ENCODE measurements around the gene C19orf67.
A peak's percentile ranks its signal among the peaks of the same experiment; 100 is the strongest.

Gene C19orf67

DNA sequence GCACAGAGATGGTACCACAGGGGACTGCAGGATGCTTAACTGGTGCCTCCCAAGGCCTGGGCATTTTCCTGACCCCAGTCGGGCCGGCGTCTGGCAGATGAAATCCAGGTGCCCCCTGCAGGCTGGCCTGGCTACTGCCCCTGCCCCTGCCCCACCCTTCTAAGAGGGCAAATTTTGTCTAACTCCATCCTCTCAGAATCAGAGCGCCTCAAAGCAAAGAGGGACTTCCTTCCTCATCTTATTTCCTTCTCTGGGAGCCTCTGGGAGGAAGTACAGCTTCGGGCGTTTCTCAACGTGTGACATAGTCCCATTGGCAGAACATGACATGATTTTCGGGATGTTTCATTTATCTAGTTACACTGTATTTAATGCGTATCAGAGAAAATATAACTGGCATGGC lies 29.3 kb upstream of the C19orf67 start:
- TF ChIP-seq POLR2A (IDR thresholded peaks at IDR 0.05; ENCODE audit: low read length) (no peak), GATA1 (IDR thresholded peaks at IDR 0.05; ENCODE audit: low read depth, low read length) (no peak)
- DNase-seq = peak; percentile 61 to 71

DNA sequence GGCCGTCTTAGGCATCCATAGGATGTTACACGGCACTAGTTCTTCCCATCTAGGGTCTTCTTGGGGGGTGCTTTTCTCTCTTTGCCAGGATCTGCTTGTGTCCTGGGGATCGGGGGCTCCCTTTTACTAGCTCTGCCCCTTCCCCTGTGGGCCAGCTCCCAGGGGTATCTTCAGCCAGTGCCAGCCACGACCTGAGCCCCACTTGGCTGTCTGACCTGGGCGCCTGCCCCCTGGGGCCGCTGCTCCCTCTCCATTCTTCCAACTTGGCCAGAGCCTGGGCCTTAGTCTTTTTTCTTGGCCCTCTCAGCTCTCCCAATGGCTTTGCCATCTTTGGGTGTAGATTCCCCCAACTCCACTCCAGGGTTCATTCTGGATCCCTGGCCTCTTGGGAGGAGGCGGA lies 28.9 kb upstream of the C19orf67 start:
- DNase-seq = no peak
- TF ChIP-seq GATA1 (IDR thresholded peaks at IDR 0.05; ENCODE audit: low read depth, low read length) (no peak), POLR2A (IDR thresholded peaks at IDR 0.05; ENCODE audit: low read length) (no peak)

DNA sequence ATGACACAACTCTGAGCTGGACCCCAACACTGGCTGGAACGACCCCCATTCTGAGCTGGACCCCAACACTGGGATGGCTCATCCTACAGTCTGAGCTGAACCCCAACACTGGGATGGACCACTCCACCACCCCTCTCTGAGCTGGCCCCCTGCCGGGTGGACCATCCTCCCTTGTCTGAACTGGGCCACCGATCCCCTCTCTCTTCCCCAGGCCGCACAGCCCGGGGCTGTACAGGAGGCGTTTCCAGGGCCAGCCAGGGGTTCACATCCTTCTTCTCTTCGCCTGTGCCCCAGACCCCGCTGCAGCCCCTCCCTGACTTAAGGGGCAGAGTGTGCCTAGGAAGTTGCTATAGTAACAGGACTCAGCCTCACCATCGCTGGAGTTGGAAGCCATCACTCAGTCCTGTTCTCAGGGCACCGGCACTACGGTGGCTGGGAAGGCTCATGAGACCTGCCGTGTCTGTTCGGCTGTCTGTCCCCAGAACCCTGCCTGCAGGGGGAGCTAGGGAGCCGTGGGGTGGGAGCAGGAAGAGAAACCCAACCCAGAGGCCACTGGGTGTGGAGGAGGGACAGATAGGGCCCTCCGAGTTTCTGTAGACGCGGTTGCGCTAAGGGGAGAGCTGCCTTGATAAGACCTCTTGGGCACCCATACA lies 28.3 kb upstream of the C19orf67 start:
- peak; percentile 77 to 80 for DNase-seq
- TF ChIP-seq GATA1 (IDR thresholded peaks at IDR 0.05; ENCODE audit: low read depth, low read length) = no peak
- TF ChIP-seq POLR2A (IDR thresholded peaks at IDR 0.05; ENCODE audit: low read length) = no peak

DNA sequence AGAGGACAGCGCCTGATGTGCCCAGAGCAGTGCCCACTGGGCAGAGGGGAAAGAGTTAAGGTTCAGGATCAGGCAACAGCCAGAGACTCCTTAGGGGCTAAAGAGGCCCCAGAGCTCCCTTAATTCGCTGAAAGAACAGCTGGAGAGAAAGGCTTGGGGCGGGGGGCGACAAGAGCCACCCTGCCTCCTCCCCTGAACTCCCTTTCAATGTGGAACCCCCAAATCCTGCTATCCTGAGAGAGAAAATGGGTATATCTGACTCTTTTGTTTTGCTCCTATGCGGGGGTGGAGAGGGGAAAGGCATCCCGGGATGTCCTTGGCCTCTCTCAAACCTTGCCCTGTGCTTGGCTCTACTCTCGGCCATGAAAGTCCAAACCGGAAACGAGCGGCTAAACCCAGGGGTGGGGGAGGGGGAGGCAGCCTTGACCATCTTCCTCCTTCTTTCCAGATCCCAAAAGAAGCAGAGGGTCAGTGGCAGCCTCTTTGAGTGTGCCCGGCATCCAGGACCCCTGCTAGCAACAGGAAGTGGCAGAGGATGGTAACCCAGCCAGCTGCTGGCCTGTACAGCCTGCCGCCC lies 27.3 kb upstream of the C19orf67 start:
- no peak for DNase-seq
- TF ChIP-seq POLR2A (IDR thresholded peaks at IDR 0.05; ENCODE audit: low read length) (no peak), GATA1 (IDR thresholded peaks at IDR 0.05; ENCODE audit: low read depth, low read length) (no peak)

DNA sequence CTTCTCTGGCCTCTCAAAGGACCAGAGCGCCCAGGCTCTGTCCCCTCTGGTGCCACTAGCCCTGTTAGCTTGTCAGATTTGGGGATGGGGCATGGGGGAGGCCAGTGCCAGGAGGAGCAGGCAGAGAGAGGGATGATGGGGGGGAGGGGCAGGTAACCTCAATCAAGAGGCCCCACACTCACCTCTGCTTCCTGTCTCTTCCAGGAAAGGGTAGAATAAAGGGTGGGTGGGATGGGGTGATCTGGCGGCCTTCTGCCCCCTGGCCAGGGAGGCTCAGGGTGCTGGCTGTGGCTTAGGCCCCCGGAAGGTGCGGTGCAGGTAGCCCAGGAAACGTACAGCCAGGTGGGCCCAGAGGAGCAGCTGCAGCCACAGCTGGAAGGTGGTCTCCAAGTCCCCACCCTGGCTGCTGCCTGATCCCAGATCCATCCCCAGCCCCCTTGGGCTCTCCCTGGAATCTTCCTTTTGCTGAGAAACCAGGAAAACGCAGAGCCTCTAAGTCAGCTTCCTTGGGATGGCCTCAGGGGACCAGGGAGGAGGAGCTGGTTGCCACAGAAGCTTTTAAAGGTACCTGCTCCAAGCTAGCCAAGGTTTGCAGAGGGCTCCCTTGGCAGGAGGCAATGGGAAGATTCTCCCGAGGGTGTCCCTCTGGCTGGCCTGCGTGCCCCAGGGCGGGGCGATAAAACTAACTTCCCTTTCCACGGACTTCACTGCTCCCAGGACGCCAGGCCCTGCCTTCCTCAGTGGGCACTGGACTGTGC lies 26.6 kb upstream of the C19orf67 start:
- no peak for DNase-seq
- no peak for TF ChIP-seq POLR2A (IDR thresholded peaks at IDR 0.05; ENCODE audit: low read length)
- TF ChIP-seq GATA1 (IDR thresholded peaks at IDR 0.05; ENCODE audit: low read depth, low read length) = no peak

DNA sequence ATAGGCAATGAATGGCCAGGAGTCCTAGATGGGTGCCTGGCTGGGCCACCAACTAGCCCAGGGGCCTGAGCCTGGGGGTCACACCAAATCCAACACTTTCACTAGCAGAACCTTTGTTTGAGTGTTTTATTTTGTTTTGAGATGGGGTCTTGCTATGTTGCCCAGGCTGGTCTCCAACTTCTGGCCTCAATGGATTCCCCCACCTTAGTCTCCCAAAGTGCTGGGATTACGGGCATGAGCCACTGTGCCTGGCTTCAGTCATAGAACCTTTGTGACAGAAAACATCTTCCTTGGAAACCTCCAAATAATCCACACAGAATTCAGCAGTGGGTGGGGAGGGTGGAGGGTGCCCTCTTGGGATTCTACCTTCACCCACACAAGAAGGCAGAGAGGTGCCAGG lies 25.9 kb upstream of the C19orf67 start:
- DNase-seq = no peak
- no peak for TF ChIP-seq GATA1 (IDR thresholded peaks at IDR 0.05; ENCODE audit: low read depth, low read length)
- TF ChIP-seq POLR2A (IDR thresholded peaks at IDR 0.05; ENCODE audit: low read length) = no peak

DNA sequence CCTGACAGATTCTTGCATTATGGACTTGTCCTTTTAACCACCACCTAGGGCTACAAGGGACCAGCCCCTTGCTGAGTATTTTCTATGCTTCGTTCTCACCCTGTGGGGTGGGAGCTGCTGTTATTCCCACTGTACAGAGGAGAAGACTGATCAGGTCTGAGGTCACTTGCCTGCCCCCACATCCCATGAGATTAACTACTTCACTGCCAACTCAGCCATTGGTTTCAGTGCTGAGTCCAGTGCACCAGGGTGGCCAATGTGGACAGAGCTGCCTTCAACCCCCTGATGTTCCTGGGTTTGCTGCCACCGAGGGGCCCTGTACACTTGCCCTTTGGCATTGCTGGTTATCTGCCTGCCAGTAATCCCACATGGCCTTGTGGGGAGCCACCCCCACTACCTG lies 25.1 kb upstream of the C19orf67 start:
- TF ChIP-seq POLR2A (IDR thresholded peaks at IDR 0.05; ENCODE audit: low read length) (no peak), GATA1 (IDR thresholded peaks at IDR 0.05; ENCODE audit: low read depth, low read length) (no peak)
- no peak for DNase-seq

DNA sequence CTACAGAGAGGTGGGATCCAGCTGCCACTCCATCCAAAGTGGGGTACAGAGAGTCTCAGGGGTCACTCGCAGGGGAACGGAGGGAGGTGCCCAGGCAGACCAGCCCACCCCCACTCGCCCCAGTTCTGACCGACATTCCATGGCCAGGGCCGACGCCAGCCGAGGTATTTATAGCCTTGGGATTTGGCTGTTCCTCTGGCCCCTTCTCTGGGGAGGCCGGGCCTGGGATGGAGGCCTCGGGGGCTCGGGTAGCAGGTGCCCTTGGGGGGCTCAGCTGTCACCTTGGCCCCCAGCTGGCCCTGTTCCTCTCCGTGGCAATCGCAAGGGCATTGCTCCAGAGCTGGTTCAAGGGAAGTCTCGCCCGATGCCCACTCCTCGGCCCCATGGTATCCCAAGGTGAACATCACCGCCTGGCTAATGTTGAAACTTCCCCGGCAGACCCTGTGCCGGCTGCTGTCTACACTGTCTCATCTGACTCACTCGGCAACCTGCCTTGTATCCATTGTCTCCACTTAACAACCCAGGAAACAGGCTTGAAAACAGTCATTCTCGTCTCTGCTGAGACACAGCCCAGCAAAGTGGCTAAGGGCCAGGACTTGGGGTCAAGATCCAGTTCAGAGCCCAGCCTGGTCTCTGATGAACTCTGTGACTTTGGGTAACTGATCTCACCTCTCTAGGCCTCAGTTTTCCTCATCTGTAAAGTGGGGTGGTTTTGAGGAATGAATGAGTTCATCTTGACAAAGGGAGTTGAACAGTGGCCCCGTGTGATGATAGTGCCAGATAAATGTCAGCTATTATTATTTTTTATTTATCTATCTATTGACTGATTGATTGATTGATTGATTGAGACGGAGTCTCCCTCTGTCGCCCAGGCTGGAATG lies 22.2 kb upstream of the C19orf67 start:
- no peak for TF ChIP-seq POLR2A (IDR thresholded peaks at IDR 0.05; ENCODE audit: low read length)

DNA sequence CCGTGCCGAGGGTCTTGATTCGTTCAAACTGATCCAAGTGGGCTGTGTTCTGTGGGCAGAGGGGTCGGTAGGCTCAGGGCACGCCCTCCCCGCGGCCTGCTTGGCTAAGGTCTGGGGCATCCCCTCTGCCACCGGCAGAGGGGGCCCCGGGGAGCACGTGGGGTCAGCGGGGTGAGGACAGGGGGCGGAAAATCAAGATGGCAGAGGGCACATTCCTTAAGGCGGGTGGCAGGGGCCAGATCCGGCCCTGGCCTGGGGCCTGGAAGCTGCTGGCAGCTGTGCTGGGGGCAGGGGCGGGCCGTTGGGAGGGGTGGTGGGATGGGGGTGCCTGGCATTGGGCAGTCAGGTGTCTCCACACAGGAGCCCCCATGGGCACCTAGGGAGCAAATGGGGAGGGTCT lies 21.3 kb upstream of the C19orf67 start:
- DNase-seq = no peak
- no peak for TF ChIP-seq POLR2A (IDR thresholded peaks at IDR 0.05; ENCODE audit: low read length)
- TF ChIP-seq GATA1 (IDR thresholded peaks at IDR 0.05; ENCODE audit: low read depth, low read length) = no peak

More for the DNA sequence above, 22.2 kb upstream of the C19orf67 start:
- DNase-seq = no peak

DNA sequence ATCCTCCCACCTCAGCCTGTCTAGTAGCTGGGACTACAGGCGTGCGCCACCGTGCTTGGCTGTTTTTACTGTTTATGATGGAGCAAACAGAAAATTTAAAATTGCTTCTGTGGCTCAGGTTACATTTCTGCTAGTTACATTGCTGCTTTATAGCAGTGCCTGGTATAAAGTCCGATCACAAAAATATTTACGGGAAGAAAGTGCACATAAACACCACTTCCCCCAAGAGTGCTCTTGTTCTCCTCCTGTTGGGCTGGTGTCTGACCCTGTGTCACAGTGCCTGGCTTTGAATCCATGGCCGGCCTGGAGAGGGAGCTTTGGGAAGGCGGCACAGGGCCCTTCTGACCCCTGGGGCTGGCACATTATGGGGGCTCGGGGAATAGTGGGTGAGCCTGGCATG lies 20.1 kb upstream of the C19orf67 start:
- TF ChIP-seq GATA1 (IDR thresholded peaks at IDR 0.05; ENCODE audit: low read depth, low read length) = no peak
- no peak for TF ChIP-seq POLR2A (IDR thresholded peaks at IDR 0.05; ENCODE audit: low read length)
- DNase-seq = no peak

DNA sequence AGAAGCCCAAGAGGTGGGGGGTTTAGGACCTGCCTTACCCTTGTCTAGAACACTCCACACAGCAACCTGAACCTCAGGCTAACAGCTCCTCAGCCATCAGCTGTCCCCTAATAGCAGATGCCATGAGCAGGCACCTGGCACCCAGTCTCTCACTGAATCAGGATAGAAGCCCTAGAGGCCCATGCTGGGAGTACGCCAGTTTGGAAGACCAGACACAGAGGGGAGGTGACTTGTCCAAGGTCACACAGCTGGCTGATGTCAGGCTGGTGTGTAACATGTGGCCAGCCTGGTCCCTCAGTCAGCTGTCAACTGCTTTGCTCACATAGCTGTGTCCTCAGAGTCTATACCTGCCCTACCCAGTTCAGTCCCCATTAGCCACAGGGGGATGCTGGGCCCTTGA lies 17.7 kb upstream of the C19orf67 start:
- DNase-seq = peak in 1 of 2 experiments; percentile 37
- TF ChIP-seq POLR2A (IDR thresholded peaks at IDR 0.05; ENCODE audit: low read length) (no peak), GATA1 (IDR thresholded peaks at IDR 0.05; ENCODE audit: low read depth, low read length) (no peak)

DNA sequence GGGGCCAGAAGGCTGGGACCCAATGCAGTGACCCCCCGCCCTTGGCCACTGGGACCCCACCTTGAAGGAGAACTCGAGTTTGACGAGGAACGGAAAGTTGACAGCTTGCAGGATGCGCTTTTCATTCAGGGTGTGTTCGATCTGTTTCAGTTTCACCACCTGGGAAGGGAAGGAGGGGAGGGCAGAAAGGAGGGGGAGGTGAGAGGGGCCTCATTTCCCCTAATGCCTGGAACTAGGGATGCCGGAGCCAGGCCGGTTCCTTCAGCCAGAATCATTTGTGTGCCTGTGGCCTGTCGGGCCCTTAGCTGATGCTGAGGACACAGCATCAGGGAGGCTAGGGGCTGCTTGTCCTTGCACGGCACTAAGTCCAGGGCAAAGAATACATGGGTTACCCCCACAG lies 17.2 kb upstream of the C19orf67 start:
- TF ChIP-seq GATA1 (IDR thresholded peaks at IDR 0.05; ENCODE audit: low read depth, low read length) = no peak
- TF ChIP-seq POLR2A (IDR thresholded peaks at IDR 0.05; ENCODE audit: low read length) = no peak
- no peak for DNase-seq

DNA sequence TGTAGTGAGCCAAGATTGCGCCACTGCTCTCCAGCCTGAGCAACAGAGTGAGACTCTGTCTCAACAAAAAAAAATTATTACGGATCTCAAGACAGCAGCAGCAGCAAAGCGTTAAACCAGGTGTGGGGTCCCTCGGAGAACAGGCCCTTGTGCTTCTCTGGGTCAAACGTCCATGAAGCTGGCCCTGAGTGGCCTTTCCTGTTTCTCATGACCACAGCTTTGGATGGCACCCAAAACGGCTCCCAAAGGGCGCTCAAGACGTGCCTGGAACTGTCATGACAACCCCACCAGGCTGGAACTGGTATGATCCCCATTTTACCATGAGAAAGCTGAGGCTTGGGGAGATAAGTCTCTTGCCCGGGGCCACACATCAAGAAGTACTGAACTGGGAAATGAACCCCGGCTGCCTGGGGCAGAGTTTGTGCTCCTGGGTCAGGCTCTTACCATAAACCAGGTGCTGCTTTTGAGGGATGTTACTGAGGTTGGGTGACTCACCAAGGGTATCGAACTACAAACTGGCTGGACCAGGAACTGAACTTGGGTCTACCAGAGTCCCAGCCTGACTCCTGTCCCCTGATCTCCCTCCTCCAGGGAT lies 16.6 kb upstream of the C19orf67 start:
- TF ChIP-seq POLR2A (IDR thresholded peaks at IDR 0.05; ENCODE audit: low read length) (no peak), GATA1 (IDR thresholded peaks at IDR 0.05; ENCODE audit: low read depth, low read length) (no peak)
- DNase-seq = no peak

Data from erythroblast (primary cell).